Smooth muscle cell of the brain vasculature (primary cell): ENCODE results near the gene KIFBP.
"Not testable (repeated sequence)": the region's sequence is repeated elsewhere in the genome, so short reads cannot be mapped to it uniquely, and the experiment has no call there.

ENCODE experiments used
- DNase-seq: peaks from one replicate; pipeline ENCODE4 v3.0.0-alpha.2; 2012; ENCODE audit warnings: low read depth, low spot score

KIFBP gene

GRCh38 chr10:68988530-68989316 lies at the start of gene KIFBP:
Gene KIFBP, plus strand, starts transcription at chr10:68988803. Its CDS starts 30 bp downstream, at chr10:68988833.
- DNase-seq = peak; percentile 94

- no peak for DNase-seq
Observed at GRCh38 chr10:68938884-68939283, 49.7 kb upstream of the KIFBP start.

- not testable (repeated sequence) for DNase-seq
Observed at GRCh38 chr10:68940917-68941316, 47.7 kb upstream of the KIFBP start.

- DNase-seq = no peak
Observed at GRCh38 chr10:68950598-68950997, 38.0 kb upstream of the KIFBP start.

GRCh38 chr10:68954904-68955303 lies 33.7 kb upstream of the KIFBP start:
- no peak for DNase-seq

GRCh38 chr10:68955355-68955831 lies 33.2 kb upstream of the KIFBP start:
- DNase-seq = no peak

- DNase-seq = peak; percentile 83
Observed at GRCh38 chr10:68955832-68956532, 32.6 kb upstream of the KIFBP start, which contains the start of gene DDX21. Gene DDX21, plus strand, starts transcription at chr10:68956170. Its CDS starts 56 bp downstream, at chr10:68956226.

GRCh38 chr10:68957284-68957615 lies 31.4 kb upstream of the KIFBP start:
- no peak for DNase-seq

GRCh38 chr10:68957654-68958053 lies 30.9 kb upstream of the KIFBP start:
- DNase-seq = no peak

- DNase-seq = no peak
Observed at GRCh38 chr10:68959695-68960527, 28.7 kb upstream of the KIFBP start.

GRCh38 chr10:68963151-68963550 lies 25.5 kb upstream of the KIFBP start:
- no peak for DNase-seq

- no peak for DNase-seq
Observed at GRCh38 chr10:68973975-68974374, 14.6 kb upstream of the KIFBP start.

- not testable (repeated sequence) for DNase-seq
Observed at GRCh38 chr10:68975936-68976473, 12.6 kb upstream of the KIFBP start.

GRCh38 chr10:68979738-68980137 lies 8.9 kb upstream of the KIFBP start:
- not testable (repeated sequence) for DNase-seq

GRCh38 chr10:68981074-68981473 lies 7.5 kb upstream of the KIFBP start:
- DNase-seq = no peak

GRCh38 chr10:68982389-68982788 lies 6.2 kb upstream of the KIFBP start:
- no peak for DNase-seq

GRCh38 chr10:68987611-68988010 lies 992 bp upstream of the KIFBP start:
- no peak for DNase-seq

- DNase-seq = no peak
Observed at GRCh38 chr10:68989317-68989990, 851 bp downstream of the KIFBP start.

GRCh38 chr10:68992636-68993440 lies 4.2 kb downstream of the KIFBP start:
- peak; percentile 24 for DNase-seq

- no peak for DNase-seq
Observed at GRCh38 chr10:68997211-68997610, 8.6 kb downstream of the KIFBP start.
